ENCODE data around the gene FGD2.

GRCh38 chr6:36980129-36980528, 25.3 kb upstream of the FGD2 start:
- TF ChIP-seq EZH2 (IDR thresholded peaks at IDR 0.05; ENCODE audit: borderline replicate concordance, insufficient read depth, low read depth, low read length, poor library complexity, severe bottlenecking): no peak
- TF ChIP-seq CTCF (IDR thresholded peaks at IDR 0.05): no peak
